Glomerular endothelial cell (primary cell): ENCODE results near the gene RBM28. TPM values are rescaled to one million over a fixed set of nuclear protein-coding genes. Genes with fewer than 3 reads are reported as not detected.

ENCODE experiments used
- DNase-seq: peaks from one replicate; pipeline ENCODE4 v3.0.0-alpha.2; 2011; ENCODE audit warnings: low read depth, low spot score; ENCODE audit errors: extremely low read depth
- total RNA-seq: library from RNA; depleted of rRNA; stranded (reverse); fragments of >200 nt; gene quantifications from 2 replicates; pipeline ENCODE4 v1.2.3, GENCODE V29; 2015

RBM28 gene
- total RNA-seq, 1 donor from 2014 or later = 24.1 TPM

- no peak for DNase-seq
These were observed 7.1 kb upstream of the RBM28 start for GRCh38 chr7:128350708-128351295.

GRCh38 chr7:128349466-128349825, 5.7 kb upstream of the RBM28 start:
- no peak for DNase-seq

DNA sequence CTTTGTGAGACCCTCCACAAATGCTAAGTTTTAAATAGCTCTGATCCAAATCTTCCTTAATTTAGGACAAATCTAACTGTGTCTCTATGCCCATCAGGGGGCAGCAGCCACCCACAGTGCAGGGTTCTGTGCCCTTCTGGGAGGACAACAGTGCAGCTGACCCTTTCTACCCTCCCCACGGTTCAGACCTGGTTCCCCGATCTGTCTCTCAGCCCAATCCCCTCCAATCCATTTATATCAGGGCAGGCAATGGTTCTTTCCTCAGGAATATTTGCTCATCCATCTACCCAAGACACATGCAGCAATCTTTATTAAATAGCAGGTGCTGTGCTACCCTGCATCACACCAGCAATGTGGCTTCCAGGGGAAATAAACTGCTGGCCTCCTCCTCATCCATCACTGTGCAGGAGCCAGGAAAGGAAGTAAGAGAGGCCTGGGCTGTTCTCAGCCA, 4.0 kb upstream of the RBM28 start:
- no peak for DNase-seq

GRCh38 chr7:128344431-128344774, 695 bp upstream of the RBM28 start:
- no peak for DNase-seq

DNA sequence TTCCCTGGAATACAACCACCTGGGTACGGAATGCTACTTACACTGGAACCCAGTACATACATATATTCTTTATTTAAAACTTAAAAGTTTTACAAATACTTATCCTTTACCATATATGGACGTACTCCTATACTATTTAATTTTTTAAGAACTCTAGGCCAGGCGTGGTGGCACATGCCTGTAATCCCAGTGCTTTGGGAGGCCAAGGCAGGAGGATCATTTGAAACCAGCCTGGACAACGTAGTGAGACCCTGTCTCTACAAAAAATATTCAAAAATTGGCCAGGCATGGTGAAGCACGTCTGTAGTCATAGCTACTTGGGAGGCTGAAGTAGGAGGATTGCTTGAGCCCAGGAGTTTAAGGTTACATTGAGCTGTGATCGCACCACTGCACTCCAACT, 2.0 kb downstream of the RBM28 start:
- no peak for DNase-seq

DNA sequence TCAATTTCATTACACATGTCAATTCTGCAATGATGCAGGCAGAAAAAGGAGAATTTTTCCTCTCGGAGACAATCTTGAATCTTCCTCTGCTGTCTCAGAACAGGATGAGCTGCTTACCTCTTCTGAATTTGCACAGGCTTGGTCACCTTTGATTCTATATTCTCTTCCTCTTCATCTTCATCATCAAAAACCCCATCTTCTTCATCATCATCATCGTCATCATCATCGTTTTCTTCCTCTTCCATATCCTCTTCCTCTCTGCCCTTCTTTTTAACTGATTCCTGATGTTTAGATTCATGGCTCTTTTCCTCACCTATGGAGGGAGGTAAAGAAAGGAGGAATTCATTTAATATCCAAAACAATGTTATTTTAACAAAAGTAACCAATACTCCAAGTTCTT, 8.0 kb downstream of the RBM28 start:
- no peak for DNase-seq

DNA sequence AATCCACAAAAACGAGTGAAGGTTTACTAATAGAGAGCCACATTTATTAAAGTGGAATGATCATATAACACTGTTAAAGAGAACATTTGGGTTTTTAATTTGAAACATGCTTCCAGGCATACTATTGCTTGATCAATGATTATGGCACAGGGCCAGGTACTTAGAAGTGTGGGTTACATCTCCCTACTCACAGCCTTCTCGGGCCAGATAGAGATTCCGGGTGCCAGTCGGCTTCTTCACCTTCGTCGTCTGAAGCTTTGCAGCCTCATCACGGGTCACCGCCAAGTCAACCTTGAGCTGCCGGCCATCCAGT, 19.4 kb downstream of the RBM28 start:
- DNase-seq = no peak

- DNase-seq = no peak
These were observed 20.0 kb downstream of the RBM28 start for GRCh38 chr7:128323459-128324367.

DNA sequence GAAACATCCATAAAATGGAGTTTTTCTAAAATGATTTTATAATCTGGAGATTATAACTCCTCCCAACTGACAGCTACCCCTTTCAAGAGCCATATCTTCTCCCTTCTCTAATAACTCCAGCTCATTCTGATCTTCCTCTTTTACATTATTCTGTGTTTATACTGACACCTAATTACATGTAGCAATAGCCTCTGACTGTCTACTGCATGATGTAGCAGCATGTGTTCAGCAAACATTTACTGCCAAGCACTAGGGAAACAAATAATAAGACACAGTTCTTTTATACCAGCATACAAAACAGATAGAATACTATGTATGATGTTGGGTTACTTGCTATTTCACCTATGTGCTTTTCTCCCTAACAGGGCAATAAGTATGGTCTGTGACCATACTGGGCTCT, 20.7 kb downstream of the RBM28 start:
- no peak for DNase-seq

DNA sequence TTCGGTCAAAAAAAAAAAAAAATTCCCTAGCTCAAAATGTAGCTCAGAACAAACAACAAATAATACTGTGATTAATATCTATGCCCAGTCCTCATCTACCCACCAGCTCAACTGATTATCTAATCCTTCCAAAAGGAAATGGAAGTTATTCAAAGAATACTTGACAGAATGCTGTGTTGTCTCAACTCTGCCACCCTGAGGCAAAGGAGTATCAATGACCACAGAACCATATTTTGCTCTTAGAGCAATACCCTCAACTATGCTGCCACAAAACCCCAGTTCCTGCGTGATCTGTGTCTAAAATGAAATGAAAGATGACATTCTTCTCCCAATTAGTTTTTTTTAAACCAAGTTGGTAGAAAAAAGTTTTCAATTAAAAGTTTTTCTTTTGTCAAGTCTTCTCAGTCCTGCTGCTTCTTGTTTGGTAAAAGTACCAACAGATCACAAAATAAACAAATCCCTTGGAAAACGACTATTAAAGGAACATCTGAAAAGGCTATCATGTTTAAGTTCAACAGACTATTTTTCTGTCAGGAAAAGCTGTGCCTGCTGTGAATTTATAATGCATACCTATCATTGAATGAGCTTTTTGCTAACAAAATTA, 21.6 kb downstream of the RBM28 start:
- DNase-seq = no peak

GRCh38 chr7:128321044-128321422, 22.7 kb downstream of the RBM28 start:
- DNase-seq = no peak

DNA sequence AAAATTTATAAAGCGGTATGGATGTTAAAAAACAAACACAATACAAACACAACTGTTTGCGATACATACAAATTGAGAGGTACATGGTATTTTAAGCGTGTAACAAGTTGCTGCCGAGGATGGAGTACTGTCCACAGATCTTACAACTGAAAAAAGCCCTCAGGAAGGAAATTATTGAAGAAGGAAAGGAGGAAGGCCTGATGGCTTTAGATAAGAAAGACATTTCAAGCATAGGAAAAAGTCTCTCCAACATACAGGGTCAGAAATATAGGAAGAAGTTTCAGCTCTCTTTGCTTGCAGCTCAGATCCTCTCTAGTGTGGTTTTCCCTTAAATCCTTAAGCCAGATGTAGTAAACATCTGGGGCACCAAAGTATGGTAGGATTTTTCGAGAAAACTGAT, 25.0 kb downstream of the RBM28 start:
- DNase-seq = no peak

- DNase-seq = no peak
These were observed 32.7 kb downstream of the RBM28 start for GRCh38 chr7:128311013-128311412.

- no peak for DNase-seq
These were observed 33.2 kb downstream of the RBM28 start for GRCh38 chr7:128310499-128310898.

DNA sequence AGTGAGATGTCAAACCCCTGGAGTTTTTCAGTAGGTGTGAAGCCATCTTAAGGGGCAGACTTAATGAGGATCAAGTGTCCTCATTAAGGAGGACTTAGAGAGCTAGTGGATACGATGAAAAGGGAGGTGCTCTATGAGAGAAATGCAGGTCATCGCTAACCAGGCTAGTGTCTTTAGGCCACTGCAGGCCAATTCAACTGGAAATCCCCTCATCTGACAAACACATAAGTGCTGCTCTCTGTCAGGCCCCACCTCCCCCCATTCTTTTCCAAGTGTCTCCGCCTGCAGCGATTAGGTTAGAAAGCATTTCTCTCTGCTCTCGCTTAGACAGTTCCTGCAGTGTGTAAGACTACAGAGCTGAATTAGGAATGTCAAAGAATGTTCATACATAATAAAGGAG, 33.7 kb downstream of the RBM28 start:
- DNase-seq = no peak

DNA sequence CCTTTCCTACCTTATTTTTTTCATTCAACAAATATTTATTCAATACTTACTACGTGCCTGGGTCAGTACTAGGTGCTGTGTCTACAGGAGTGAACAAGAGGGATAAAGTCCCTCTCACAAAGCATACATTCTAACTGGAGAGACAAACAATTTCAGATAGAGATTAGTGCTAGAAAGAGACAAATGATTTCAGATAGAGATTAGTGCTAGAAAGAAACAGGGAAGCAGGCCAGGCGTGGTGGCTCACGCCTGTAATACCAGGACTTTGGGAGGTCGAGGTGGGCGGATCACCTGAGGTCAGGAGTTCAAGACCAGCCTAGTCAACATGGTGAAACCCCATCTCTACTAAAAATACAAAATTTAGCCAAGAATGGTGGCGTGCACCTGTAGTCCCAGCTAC, 34.6 kb downstream of the RBM28 start:
- DNase-seq = no peak

DNA sequence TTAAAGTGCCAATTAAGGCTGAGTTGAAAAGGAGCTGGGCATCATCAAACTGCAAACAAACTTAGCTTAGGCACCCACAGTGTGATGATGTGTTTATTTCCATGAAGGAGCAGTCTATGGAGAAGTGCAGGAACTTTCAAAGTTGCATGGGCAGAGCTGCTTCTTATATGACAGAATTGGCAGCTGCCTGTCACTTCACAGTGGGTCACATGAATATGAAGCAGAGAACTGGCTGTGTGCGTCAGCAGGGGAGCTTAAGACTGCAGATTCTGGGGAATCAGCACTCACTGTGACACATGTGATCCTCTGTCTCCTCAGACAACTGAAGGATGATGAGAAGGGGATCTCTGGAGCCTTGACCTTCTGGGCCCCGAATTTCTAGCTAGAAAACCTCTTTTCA, 36.6 kb downstream of the RBM28 start:
- no peak for DNase-seq

GRCh38 chr7:128304212-128304611, 39.5 kb downstream of the RBM28 start:
- no peak for DNase-seq

DNA sequence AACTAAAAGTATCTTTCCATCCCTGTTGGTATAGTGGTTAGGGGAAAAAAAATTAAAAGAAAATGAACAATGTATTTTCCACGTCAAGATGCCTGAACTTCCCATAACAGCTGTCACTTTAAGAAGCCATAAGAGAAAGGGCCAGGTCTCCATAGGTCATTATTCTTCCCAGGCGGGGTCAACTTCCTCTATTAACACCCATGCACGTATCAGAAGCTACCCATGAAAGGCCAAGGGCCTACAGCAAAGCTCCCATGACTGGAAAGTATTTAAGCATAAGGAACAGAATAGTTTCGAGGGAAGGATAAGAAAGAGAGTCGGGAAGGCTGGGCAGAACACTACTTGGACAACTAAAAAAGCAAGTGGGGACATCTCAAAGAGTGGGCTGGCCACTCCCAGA, 40.1 kb downstream of the RBM28 start:
- no peak for DNase-seq

GRCh38 chr7:128303133-128303532, 40.6 kb downstream of the RBM28 start:
- DNase-seq = no peak

DNA sequence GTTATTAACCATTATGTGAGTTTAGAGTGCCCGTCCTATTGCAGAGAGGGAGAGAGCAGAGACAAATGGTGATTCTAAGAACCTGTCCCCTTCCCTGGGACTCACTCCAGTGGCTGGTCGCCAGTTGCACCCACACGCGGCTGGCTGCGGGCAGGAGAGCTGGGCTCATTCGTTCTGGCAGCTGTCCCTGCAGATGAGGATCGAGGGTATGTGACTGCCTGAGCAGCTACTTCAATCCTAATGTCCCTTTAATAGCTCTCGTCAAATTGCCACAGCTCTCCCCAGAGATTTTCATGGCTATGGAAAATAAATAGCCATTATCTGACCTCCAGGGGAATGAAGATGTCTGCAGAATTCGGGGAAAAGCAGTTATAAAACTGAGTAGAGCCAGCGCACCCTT, 41.6 kb downstream of the RBM28 start:
- no peak for DNase-seq

DNA sequence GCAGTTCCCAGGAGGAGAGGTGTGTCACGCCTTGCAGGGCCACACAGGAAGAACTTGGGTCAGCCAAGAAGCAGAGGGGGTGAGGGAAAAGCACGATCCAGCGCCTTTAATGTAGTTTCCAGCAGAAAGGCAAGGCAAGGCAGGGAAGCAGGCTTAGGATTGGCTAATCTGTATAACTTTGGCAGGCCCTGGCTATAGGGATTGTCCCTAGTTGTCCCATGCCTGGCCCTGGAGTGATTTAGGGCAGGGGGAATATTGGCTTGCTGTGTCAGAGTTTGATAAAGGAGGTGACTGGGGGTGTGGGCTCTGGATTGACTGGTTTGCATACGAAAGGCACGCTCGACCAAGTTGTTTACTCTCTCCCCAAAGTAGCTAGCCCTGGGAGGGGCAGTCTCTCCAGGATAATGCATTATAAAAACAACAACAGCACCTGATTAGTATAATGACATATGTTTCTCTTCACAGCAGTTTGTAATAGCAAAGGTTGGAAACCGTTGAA, 44.5 kb downstream of the RBM28 start:
- DNase-seq = no peak
